HepG2 (cell line): ENCODE measurements around the gene STK39. TPM values are rescaled to one million over a fixed set of nuclear protein-coding genes. Genes with fewer than 3 reads are reported as not detected.

ENCODE experiments used
- AGO2 ChIP-seq: fragments of 200-400 bp; formaldehyde crosslinking; optimal IDR thresholded peaks from 2 replicates; pipeline ENCODE3; 2017; ENCODE audit warnings: mild to moderate bottlenecking, low read depth, low read length, moderate library complexity
- CBX1 ChIP-seq: IDR thresholded peaks from one replicate; pipeline ENCODE4 v1.6.1; 2016; ENCODE audit warnings: antibody characterized with exemption, low read depth
- CCDC6 ChIP-seq: sonication (generic); formaldehyde crosslinking; IDR thresholded peaks from 2 replicates; pipeline ENCODE4 v1.8.1; 2022; ENCODE audit warnings: mild to moderate bottlenecking, missing genetic modification reagents, moderate library complexity
- FOXK2 ChIP-seq: fragments of 450-650 bp; IDR thresholded peaks from 2 replicates; pipeline ENCODE4 v1.6.1; 2016
- GABPB1 ChIP-seq: IDR thresholded peaks from 2 replicates; pipeline ENCODE4 v1.6.1; 2016; ENCODE audit warnings: mild to moderate bottlenecking, missing genetic modification reagents, moderate library complexity, missing compliant biosample characterization
- HMGA1 ChIP-seq: sonication (generic); formaldehyde crosslinking; conservative IDR thresholded peaks from 2 replicates; pipeline ENCODE4 v1.4.0; 2020; ENCODE audit warnings: missing genetic modification reagents
- KDM6A ChIP-seq: IDR thresholded peaks from 2 replicates; pipeline ENCODE4 v1.6.1; 2016; ENCODE audit warnings: low read depth
- MTA3 ChIP-seq: sonication (generic); formaldehyde crosslinking; IDR thresholded peaks from 2 replicates; pipeline ENCODE4 v1.4.0; 2020; ENCODE audit warnings: missing genetic modification reagents
- NFIC ChIP-seq: IDR thresholded peaks from 2 replicates; pipeline ENCODE4 v1.6.1; 2012; ENCODE audit warnings: mild to moderate bottlenecking, low read length, inconsistent platforms
- PCBP2 ChIP-seq: fragments of 200-400 bp; formaldehyde crosslinking; optimal IDR thresholded peaks from 2 replicates; pipeline ENCODE3; 2018; ENCODE audit warnings: low read length, low read depth; ENCODE audit not compliant: poor library complexity, severe bottlenecking
- REXO4 ChIP-seq: sonication (generic); formaldehyde crosslinking; IDR thresholded peaks from 2 replicates; pipeline ENCODE4 v1.8.0; 2022; ENCODE audit warnings: missing genetic modification reagents, mild to moderate bottlenecking, borderline replicate concordance
- SRSF9 ChIP-seq: fragments of 200-400 bp; formaldehyde crosslinking; IDR thresholded peaks from 2 replicates; pipeline ENCODE4 v1.6.1; 2018; ENCODE audit warnings: borderline replicate concordance, mild to moderate bottlenecking, low read depth, low read length; ENCODE audit not compliant: insufficient read depth, poor library complexity, severe bottlenecking
- TARDBP ChIP-seq: sonication (generic); formaldehyde crosslinking; IDR thresholded peaks from 2 replicates; pipeline ENCODE4 v1.8.0; 2022; ENCODE audit warnings: mild to moderate bottlenecking, missing genetic modification reagents
- WIZ ChIP-seq: sonication (generic); formaldehyde crosslinking; IDR thresholded peaks from 2 replicates; pipeline ENCODE4 v1.5.1; 2020; ENCODE audit warnings: mild to moderate bottlenecking, missing genetic modification reagents
- ZC3H13 ChIP-seq: sonication (generic); formaldehyde crosslinking; IDR thresholded peaks from 2 replicates; pipeline ENCODE4 v1.8.1; 2023; ENCODE audit warnings: mild to moderate bottlenecking, missing genetic modification reagents, moderate library complexity
- ZFP62 ChIP-seq: sonication (generic); formaldehyde crosslinking; IDR thresholded peaks from 2 replicates; pipeline ENCODE4 v1.4.0; 2020; ENCODE audit warnings: missing genetic modification reagents
- ZFY ChIP-seq: sonication (generic); formaldehyde crosslinking; IDR thresholded peaks from 2 replicates; pipeline ENCODE4 v1.4.0; 2020; ENCODE audit warnings: missing genetic modification reagents
- ZNF12 ChIP-seq: sonication (generic); formaldehyde crosslinking; IDR thresholded peaks from 2 replicates; pipeline ENCODE4 v1.5.0; 2020; ENCODE audit warnings: missing genetic modification reagents
- ZNF292 ChIP-seq: sonication (generic); formaldehyde crosslinking; IDR thresholded peaks from 2 replicates; pipeline ENCODE4 v1.8.1; 2022; ENCODE audit warnings: mild to moderate bottlenecking, low read depth, missing genetic modification reagents, borderline replicate concordance
- ZNF317 ChIP-seq: sonication (generic); formaldehyde crosslinking; IDR thresholded peaks from 2 replicates; pipeline ENCODE4 v1.5.0; 2020; ENCODE audit warnings: mild to moderate bottlenecking, missing genetic modification reagents
- ZNF335 ChIP-seq: sonication (generic); formaldehyde crosslinking; IDR thresholded peaks from 2 replicates; pipeline ENCODE4 v1.4.0; 2020; ENCODE audit warnings: missing genetic modification reagents
- ZNF441 ChIP-seq: sonication (generic); formaldehyde crosslinking; IDR thresholded peaks from 2 replicates; pipeline ENCODE4 v1.7.0; 2021; ENCODE audit warnings: missing genetic modification reagents, borderline replicate concordance
- ZNF530 ChIP-seq: sonication (generic); formaldehyde crosslinking; IDR thresholded peaks from 2 replicates; pipeline ENCODE4 v1.5.0; 2020; ENCODE audit warnings: low read depth, mild to moderate bottlenecking, missing genetic modification reagents
- ZNF589 ChIP-seq: sonication (generic); formaldehyde crosslinking; conservative IDR thresholded peaks from 2 replicates; pipeline ENCODE4 v1.8.0; 2022; ENCODE audit warnings: mild to moderate bottlenecking, moderate library complexity, missing genetic modification reagents
- ZNF713 ChIP-seq: sonication (generic); formaldehyde crosslinking; IDR thresholded peaks from 2 replicates; pipeline ENCODE4 v1.4.0; 2020; ENCODE audit warnings: mild to moderate bottlenecking, missing genetic modification reagents
- ZNF790 ChIP-seq: sonication (generic); formaldehyde crosslinking; IDR thresholded peaks from 2 replicates; pipeline ENCODE4 v1.8.0; 2022; ENCODE audit warnings: missing genetic modification reagents, mild to moderate bottlenecking, borderline replicate concordance
- polyA plus RNA-seq, 8 experiments: library from polyadenylated mRNA; depleted of rRNA in 3 of 8; stranded (reverse) in 7 of 8; unstranded in 1 of 8; fragments of >200 nt; fragmentation: Illumina TruSeq in 4 of 8; extraction: Trizol in 4 of 8; gene quantifications; 2 replicates each; pipeline versions ENCODE4 v1.2.1 to v1.2.3, GENCODE V29; 2011 to 2016; ENCODE audit warnings: low read depth in 4 of 8, missing spikeins in 1 of 8, mixed read lengths in 1 of 8; ENCODE audit not compliant: insufficient read depth in 1 of 8
- total RNA-seq, 5 experiments: library from RNA; depleted of rRNA; stranded (reverse); fragments of >200 nt; fragmentation: Illumina TruSeq; extraction: Trizol; gene quantifications; 2 replicates each; pipeline ENCODE4 v1.2.3, GENCODE V29; 2016; ENCODE audit warnings: low read depth in 1 of 5
- TF ChIP-seq, protein P1 (sequence below): IDR thresholded peaks from 2 replicates; pipeline ENCODE4 v1.6.1; 2016; ENCODE audit warnings: control low read depth
- TF ChIP-seq, protein P2 (sequence below): sonication (generic); formaldehyde crosslinking; IDR thresholded peaks from 2 replicates; pipeline ENCODE4 v1.5.0; 2020; ENCODE audit warnings: missing genetic modification reagents
- TF ChIP-seq, protein P3 (sequence below): sonication (generic); formaldehyde crosslinking; IDR thresholded peaks from 2 replicates; pipeline ENCODE4 v1.4.0; 2020; ENCODE audit warnings: missing genetic modification reagents; ENCODE audit errors: not compliant biosample characterization

The STK39 gene
- total and polyA plus RNA-seq, 2 of the 13 experiments (the other 11 are each of a cell fraction or from before 2014, with no cell fraction given): 27.3 to 38.4 TPM

DNA sequence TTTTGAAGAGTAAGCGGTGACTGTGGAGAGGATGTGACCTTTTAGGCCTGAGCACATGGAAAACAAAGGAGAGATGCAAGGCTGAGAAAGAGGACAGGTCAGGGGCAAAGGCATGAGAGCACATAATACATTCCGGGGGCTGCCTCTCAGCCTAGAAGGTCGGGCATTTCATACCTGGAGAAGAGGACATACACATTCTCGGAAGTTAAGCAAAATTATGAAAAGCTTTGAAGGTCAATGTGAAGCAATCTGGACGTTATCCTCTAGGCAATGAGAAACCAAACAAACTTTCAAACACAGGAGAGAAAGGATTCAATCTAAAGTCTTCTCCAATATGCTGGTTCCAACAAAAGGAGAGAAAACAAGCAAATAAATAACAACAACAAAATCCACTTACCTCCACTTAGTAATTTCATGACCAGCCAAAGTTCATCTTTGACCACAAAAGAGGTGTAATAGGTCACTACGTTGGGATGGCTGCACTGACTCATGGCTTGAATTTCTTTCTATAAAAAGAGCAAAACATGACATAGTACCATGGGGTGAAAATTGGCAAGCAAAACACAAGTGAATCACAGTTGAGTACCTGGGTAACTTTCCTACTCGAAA lies 80.4 kb downstream of the STK39 start (continued):
- TF ChIP-seq GABPB1 (CRISPR knock-in tag): 0 out of 2 replicates have a peak, but pooled peaks have one; percentile 17
- TF ChIP-seq AGO2: no peak
- TF ChIP-seq, protein P1, sequence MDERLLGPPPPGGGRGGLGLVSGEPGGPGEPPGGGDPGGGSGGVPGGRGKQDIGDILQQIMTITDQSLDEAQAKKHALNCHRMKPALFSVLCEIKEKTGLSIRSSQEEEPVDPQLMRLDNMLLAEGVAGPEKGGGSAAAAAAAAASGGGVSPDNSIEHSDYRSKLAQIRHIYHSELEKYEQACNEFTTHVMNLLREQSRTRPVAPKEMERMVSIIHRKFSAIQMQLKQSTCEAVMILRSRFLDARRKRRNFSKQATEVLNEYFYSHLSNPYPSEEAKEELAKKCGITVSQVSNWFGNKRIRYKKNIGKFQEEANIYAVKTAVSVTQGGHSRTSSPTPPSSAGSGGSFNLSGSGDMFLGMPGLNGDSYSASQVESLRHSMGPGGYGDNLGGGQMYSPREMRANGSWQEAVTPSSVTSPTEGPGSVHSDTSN (CRISPR knock-in tag): no peak
- TF ChIP-seq KDM6A (CRISPR knock-in tag): peak; percentile 64
- no peak for TF ChIP-seq WIZ (CRISPR knock-in tag)
- TF ChIP-seq PCBP2: no peak
- no peak for TF ChIP-seq ZNF441
- no peak; the same call in 1 of the 2 replicates for TF ChIP-seq ZNF790 (CRISPR knock-in tag)
- TF ChIP-seq REXO4 (CRISPR knock-in tag): no peak
- TF ChIP-seq ZNF292 (CRISPR knock-in tag): peak; percentile 59; the same call in 1 of the 2 replicates
- TF ChIP-seq CCDC6 (CRISPR knock-in tag): no peak
- TF ChIP-seq ZNF12: peak; percentile 62
- TF ChIP-seq CBX1: no peak
- TF ChIP-seq FOXK2: peak; percentile 60; the same call in 1 of the 2 replicates
- TF ChIP-seq ZNF589 (CRISPR knock-in tag): no peak
- no peak for TF ChIP-seq ZNF530 (CRISPR knock-in tag)
- peak; percentile 64; the same call in 1 of the 2 replicates for TF ChIP-seq ZFY
- peak; percentile 47; the same call in 1 of the 2 replicates for TF ChIP-seq NFIC
- no peak for TF ChIP-seq ZNF713 (CRISPR knock-in tag)
- TF ChIP-seq SRSF9: no peak
- TF ChIP-seq HMGA1: no peak
- no peak for TF ChIP-seq ZFP62 (CRISPR knock-in tag)
- TF ChIP-seq ZNF317 (CRISPR knock-in tag): no peak
- TF ChIP-seq, protein P2, sequence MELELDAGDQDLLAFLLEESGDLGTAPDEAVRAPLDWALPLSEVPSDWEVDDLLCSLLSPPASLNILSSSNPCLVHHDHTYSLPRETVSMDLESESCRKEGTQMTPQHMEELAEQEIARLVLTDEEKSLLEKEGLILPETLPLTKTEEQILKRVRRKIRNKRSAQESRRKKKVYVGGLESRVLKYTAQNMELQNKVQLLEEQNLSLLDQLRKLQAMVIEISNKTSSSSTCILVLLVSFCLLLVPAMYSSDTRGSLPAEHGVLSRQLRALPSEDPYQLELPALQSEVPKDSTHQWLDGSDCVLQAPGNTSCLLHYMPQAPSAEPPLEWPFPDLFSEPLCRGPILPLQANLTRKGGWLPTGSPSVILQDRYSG (CRISPR knock-in tag): no peak
- TF ChIP-seq MTA3 (CRISPR knock-in tag): no peak
- TF ChIP-seq ZNF335 (CRISPR knock-in tag): no peak
- 0 out of 2 replicates have a peak, but pooled peaks have one; percentile 68 for TF ChIP-seq TARDBP (CRISPR knock-in tag)
- no peak for TF ChIP-seq ZC3H13 (CRISPR knock-in tag)
- TF ChIP-seq, protein P3, sequence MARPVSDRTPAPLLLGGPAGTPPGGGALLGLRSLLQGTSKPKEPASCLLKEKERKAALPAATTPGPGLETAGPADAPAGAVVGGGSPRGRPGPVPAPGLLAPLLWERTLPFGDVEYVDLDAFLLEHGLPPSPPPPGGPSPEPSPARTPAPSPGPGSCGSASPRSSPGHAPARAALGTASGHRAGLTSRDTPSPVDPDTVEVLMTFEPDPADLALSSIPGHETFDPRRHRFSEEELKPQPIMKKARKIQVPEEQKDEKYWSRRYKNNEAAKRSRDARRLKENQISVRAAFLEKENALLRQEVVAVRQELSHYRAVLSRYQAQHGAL (CRISPR knock-in tag): no peak
